ENCODE results near the gene AHRR.
"Not testable (repeated sequence)": the region's sequence is repeated elsewhere in the genome, so short reads cannot be mapped to it uniquely, and the experiment has no call there.

Gene AHRR

DNA sequence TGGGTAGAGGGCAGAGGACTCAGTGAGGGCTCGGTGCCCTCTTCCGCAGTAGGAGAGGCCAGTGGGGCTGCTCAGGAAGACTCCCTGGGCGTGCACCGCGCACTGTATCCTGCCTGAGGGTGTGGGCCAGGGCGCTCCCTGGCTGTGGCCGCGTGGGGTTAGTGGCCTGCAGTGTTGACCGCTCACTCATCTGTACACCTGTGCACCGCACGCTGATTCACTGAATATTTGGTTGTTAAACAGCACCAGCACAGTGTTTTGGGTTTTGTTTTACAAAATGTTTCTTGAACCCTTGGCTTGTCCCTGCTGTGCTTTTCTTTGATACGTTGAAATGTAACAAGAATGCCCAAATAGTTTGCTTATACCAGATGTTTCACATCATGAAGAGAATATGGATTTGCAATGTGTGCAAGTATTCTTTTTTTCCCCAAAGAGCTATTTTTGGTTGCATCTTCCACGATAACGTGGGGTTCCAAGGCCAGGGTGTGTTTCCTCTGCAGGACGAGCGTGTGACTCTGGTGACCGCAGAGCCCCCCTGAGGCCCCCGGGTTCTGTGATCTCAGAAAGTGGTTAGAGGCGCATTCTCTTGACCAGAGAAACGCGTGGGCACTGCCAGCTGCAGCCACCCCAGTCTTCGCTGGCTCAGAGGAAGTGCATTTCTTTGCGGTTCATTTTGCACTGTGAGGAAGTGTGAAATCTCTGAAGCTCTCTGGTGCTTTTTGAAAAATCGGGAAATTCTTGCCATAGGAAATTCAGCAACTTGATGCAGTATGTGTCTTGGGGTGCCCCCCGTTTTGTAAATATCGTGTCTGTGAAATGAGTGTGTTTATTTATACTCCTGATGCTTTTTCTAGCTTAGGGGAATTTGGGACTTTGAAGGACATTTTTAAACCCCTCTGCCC is 46.9 kb downstream of the AHRR start:
- peak; percentile 22 to 25 for DNase-seq

GRCh38 chr5:369151-369868 is 47.8 kb downstream of the AHRR start:
- DNase-seq: no peak

GRCh38 chr5:369869-370236 is 48.3 kb downstream of the AHRR start:
- not testable (repeated sequence) for DNase-seq

- DNase-seq: no peak
These were observed 48.9 kb downstream of the AHRR start for GRCh38 chr5:370311-370958.

GRCh38 chr5:370959-371810 is 49.7 kb downstream of the AHRR start:
- DNase-seq: no peak

GRCh38 chr5:371811-372555 is 50.5 kb downstream of the AHRR start:
- peak; percentile 90 to 93 for DNase-seq

DNA sequence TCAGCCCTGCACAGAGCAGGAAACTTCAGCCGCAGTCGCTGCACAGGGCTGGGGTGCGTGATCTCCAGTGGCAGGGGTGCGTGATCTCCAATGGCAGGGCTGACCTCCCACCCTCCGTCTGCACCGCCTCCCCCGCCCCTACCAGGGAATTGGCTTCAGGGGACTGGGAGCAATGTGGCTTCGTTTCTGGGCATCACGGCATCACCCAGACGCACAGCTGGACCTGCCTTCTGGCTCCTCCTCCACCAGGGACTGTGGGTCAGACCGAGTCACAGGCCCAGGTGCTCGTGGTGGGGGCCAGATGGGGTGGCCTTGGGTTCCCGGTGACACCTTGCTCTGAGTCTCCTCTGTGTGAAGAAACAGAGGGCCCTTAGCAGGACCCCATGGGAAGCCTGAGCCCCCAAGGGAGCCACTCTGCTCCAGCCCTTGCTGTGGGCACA is 51.1 kb downstream of the AHRR start:
- peak in 1 of 2 experiments; percentile 35 for DNase-seq

GRCh38 chr5:372996-373709 is 51.6 kb downstream of the AHRR start:
- DNase-seq: no peak

- DNase-seq: peak; percentile 34 to 37
These were observed 52.4 kb downstream of the AHRR start for GRCh38 chr5:373710-374602.

- no peak for DNase-seq
These were observed 53.3 kb downstream of the AHRR start for GRCh38 chr5:374631-375335.

- DNase-seq: no peak
These were observed 53.9 kb downstream of the AHRR start for GRCh38 chr5:375336-375920.

DNA sequence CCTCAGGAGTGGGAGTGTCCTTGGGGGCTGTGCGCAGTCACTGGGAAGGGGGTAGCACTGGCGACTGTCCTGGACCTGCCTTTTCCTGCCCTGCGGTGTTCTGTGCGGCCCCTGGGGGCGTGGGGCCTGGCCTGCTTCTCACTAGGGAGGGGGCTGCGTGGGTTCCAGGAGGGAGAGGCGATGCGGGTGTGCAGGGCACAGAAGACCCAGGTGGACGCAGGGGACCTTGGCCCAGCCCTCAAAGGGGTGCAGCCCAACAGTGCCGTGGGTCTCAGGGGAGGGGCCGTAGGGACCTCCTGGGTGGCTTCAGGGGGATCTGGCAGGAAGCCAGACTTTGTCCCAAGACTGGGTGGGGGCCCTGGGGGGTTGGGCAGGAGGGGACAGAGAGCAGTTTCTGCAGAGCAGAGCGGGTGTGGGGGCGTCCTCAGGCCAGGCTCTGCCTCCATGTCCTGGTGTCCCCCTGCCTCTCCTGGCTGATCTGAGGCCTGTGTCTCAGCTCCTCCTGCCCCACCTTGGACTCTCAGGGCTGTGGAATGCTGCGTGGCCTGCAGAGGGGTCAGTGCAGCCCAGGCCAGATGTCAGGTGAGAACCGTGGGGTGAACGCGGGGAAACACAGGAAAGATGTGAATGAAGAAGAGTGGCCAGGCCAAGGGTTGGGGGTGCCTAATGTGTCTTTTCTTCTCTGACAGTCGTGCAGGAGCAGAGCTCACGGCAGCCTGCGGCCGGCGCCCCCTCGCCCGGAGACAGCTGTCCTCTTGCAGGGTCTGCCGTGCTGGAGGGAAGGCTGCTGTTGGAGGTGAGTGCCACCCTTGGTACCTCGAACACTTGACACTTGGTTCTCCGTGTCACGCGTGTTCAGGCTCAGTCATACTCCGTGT is 54.6 kb downstream of the AHRR start:
- DNase-seq: no peak

DNA sequence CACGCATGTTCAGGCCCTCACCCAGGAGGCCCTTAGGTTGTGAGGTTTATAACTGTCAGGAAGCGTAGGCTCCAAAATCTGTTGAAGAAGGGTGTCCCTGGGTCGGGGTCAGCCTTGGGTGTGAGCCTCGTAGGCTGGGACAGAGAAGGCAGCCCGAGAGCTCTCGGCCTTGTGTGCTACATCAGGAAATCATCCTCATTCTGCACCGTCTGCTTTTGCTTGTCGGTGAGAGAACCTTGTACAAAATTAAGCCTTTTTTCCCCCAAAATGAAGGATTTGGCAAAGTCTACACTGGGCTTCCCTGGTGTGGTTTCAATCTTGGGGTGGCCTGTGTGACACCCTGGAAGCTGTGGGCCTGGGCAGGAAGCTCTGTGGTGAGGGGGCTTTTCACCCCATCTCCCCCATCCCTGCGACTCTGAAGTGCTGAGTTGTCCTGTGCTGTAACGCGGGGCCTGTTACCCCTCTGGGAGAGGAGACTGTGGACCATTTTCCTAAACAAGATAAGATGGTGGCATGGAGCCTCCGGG is 55.3 kb downstream of the AHRR start:
- DNase-seq: no peak

DNA sequence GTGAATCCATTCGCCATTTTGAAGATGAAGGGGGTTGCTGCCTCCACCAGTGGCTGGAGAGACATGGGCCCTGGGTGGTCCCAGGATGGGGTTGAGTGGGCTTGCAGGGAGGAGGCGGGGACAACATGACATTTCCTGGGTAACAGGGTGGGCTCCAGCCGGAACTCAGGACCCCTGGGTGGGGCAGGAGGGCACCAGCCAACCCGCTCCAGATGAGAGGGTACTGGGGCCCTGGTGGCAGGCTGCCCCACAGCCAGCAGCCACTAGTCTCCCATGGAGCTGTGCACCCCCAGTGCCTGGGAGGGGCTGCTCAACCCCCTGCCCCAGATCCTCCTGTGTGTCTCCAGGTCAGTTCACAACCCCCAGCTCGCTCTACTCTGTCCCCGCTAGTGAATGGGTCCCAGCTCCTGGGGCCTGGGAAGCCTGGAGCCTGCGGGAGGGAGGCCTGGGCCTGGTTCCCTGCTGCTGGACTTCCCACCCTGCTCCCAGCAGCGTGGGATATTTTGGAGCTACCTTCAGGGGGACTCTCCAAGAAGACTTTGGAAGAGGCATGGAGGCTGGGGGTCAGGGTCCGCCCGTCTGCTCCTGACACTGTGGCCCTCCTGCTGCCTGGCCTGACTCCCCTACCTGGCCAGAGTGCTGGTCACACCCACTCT is 55.9 kb downstream of the AHRR start:
- DNase-seq: no peak

DNA sequence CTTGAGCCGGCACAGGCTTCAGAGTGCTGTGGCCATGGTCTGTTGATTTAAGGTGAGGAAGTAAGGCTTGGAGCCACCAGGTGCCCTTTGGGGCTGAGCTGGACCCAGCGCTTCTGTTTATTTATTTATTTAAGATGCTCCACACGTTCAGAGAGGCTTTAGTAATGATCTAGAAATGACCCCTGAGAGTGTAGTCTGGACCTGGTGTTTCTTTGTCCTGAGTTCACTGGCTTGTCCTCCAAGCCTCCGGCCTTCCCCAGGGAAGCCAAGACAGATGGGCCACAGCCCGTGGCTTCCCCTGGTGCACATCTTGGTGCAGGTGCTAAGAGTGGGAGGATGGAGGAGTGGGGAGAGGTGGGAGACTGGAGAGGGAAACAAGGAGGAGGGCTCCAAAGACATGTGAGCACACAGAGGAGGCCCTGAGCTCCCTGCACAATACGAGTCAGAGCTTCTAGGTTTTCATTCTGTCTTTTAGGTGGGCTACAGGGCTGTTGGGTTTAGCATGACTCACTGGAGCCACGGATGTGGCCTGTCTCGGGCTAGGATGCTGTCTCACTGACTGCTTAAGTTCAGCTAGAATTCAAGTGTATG is 56.9 kb downstream of the AHRR start:
- no peak for DNase-seq

GRCh38 chr5:378976-379742 is 57.6 kb downstream of the AHRR start:
- no peak for DNase-seq
